Bronchial epithelial cell (primary cell): Measurements from ENCODE around the gene MSMB. TPM values are rescaled to one million over a fixed set of nuclear protein-coding genes. Genes with fewer than 3 reads are reported as not detected.
"Not testable (repeated sequence)": the region's sequence is repeated elsewhere in the genome, so short reads cannot be mapped to it uniquely, and the experiment has no call there.

Experiments used
- DNase-seq: peaks from one replicate; pipeline ENCODE4 v3.0.0-alpha.2; 2010; ENCODE audit warnings: low read depth
- FAIRE-seq: peaks from 2 replicates; lab custom pipeline; 2011; peaks lifted over from hg19 to GRCh38; lab: Jason Lieb, UNC
- H3K27me3 ChIP-seq: 2 replicates; pipeline ENCODE4 v1.5.1; 2011; ENCODE audit warnings: low read length; ENCODE audit not compliant: control insufficient read depth, insufficient read depth
- H3K36me3 ChIP-seq: 2 replicates; pipeline ENCODE4 v1.5.1; 2011; ENCODE audit warnings: low read length; ENCODE audit not compliant: control insufficient read depth, insufficient read depth
- H3K4me3 ChIP-seq: 2 replicates; pipeline ENCODE4 v1.5.1; 2011; ENCODE audit warnings: mild to moderate bottlenecking, low read depth, low read length, control low read depth
- total RNA-seq: library from RNA; depleted of rRNA; stranded (reverse); fragments of >200 nt; gene quantifications from 2 replicates; pipeline ENCODE4 v1.2.1, GENCODE V29; 2014
- TF ChIP-seq, protein P1 (sequence below): IDR thresholded peaks from 2 replicates; pipeline ENCODE4 v1.5.1; 2011; ENCODE audit warnings: mild to moderate bottlenecking, moderate library complexity, low read length, control low read depth, inconsistent platforms; ENCODE audit not compliant: insufficient read depth, severe bottlenecking

MSMB gene
- total RNA-seq, 1 donor from 2014 or later = 1.1 TPM

DNA sequence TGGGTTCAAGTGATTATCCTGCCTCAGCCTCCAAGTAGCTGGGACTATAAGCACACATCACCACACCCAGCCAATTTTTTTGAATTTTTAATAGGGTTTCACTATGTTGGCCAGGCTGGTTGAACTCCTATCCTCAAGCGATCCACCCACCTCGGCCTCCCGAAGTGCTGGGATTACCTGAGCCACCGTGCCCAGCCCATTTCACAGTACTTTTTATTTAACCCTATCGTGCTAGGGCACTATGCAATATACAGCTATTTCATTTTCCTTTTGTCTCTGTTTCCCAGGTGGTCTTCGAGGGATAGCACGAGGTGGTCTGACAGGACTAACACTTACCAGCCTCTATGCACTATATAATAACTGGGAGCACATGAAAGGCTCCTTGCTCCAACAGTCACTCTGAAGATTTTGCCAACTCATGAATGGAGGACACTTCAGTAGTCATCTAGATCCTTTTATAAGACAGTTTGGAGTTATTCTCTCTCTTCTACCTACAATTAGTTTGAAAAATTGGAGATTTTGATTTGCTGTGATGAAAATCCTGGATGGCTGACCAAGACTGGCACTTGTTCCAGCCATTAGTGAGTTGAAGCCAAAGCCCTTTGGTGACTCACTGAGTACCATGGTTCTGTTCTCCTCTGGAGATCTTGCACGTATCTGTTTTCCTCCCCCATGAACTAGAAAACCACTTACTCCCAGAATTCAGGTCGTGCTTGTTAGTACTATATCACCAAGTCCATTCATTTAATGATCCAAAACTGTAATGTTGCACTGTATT is 43.0 kb downstream of the MSMB start:
- FAIRE-seq (no peak), DNase-seq (no peak)
- peaks cover 11% of the 10 kb centered on the region for H3K36me3 ChIP-seq
- TF ChIP-seq, protein P1, sequence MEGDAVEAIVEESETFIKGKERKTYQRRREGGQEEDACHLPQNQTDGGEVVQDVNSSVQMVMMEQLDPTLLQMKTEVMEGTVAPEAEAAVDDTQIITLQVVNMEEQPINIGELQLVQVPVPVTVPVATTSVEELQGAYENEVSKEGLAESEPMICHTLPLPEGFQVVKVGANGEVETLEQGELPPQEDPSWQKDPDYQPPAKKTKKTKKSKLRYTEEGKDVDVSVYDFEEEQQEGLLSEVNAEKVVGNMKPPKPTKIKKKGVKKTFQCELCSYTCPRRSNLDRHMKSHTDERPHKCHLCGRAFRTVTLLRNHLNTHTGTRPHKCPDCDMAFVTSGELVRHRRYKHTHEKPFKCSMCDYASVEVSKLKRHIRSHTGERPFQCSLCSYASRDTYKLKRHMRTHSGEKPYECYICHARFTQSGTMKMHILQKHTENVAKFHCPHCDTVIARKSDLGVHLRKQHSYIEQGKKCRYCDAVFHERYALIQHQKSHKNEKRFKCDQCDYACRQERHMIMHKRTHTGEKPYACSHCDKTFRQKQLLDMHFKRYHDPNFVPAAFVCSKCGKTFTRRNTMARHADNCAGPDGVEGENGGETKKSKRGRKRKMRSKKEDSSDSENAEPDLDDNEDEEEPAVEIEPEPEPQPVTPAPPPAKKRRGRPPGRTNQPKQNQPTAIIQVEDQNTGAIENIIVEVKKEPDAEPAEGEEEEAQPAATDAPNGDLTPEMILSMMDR = no peak
- no peak overlapping the region for H3K4me3 ChIP-seq
- H3K27me3 ChIP-seq = no peaks in the 10 kb centered on the region

DNA sequence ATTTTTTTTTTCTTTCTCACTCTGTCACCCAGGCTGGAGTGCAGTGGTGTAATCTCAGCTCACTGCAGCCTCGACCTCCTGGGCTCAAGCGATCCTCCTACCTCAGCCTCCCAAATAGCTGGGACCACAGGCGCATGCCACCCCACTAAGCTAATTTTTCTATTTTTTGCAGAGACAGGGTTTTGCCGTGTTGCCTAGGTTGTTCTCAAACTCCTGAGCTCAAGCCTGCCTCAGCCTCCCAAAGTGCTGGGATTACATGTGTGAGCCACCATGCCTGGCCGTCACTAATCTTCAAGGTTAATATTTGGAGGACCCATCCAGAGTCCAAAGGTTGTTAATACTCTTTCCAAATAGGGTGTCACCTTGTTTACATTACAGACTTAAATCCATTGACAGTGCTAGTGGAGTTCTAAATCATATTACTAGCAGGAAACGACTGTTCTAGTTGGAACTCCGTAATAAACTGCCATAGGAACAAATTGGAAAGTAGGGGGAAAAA is 43.8 kb downstream of the MSMB start:
- not testable (repeated sequence) for FAIRE-seq, H3K27me3 ChIP-seq, DNase-seq, H3K4me3 ChIP-seq
- H3K36me3 ChIP-seq = peaks cover 12% of the 10 kb centered on the region

DNA sequence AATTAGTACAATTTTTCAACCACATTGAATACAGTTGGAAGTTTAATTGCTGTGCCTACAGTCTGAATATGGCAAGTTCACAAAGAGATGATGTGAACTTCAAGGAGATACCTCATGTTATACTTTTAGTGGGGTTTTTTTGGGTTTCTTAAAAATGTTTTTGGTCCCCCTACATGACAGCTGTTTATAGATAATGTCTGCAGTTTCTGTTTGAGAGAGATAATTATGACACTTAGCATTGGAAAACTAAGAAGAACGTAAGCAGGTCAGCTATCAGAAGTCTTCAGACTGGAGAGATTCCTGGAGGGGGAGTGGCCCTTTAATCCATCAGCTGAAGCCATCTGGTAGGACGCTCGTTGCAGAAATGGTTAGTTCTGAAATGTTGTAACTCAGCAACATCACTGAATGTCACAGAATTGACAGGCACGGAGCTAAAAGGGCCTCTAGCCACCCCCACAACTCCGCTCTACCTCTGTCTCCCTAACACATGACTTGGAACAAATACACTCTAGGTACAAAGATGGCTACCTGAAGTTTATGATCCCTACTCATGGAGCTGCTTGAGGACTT is 44.8 kb downstream of the MSMB start:
- FAIRE-seq = no peak
- H3K4me3 ChIP-seq = no peak overlapping the region
- peaks cover 11% of the 10 kb centered on the region for H3K36me3 ChIP-seq
- TF ChIP-seq, protein P1 = no peak
- no peak for DNase-seq
- no peaks in the 10 kb centered on the region for H3K27me3 ChIP-seq

DNA sequence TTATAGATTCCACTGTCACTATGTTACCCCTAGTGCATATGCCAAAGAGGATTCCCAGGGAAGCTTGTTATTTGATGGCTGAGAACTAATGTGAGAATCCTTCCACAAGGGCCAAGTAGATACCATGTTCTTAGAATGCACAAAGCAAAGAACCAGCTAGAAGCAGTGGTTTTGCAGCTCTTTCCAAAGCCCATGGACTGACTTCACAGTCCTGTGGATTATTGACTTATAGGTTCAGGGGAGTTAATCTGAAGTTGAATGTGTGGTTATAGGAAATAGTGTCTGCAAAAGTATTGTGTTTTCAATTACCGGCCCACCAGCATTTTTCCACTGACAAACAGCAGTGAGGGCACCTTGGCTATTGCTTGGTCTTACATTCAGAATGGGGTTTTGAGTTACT is 45.5 kb downstream of the MSMB start:
- TF ChIP-seq, protein P1 = no peak
- DNase-seq (no peak), FAIRE-seq (no peak)
- Histone ChIP-seq H3K36me3 (peaks cover 9% of the 10 kb centered on the region), H3K27me3 (no peaks in the 10 kb centered on the region), H3K4me3 (no peak overlapping the region)

DNA sequence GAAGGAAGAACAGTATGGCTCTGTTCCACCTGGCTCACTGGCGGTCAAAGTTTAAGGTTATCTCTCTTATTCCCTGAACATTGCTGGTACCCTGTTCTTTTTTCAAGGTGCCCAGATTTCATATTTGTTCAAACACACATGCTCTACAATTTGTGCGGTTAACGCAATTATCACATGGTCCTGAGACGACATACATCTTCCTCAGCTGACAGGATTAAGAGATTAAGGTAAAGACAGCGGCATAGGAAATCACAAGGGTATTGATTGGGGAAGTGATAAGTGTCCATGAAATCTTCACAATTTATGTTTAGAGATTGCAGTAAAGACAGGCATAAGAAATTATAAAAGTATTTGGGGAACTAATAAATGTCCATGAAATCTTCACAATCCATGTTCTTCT is 46.1 kb downstream of the MSMB start:
- H3K36me3 ChIP-seq, H3K27me3 ChIP-seq, DNase-seq, H3K4me3 ChIP-seq, FAIRE-seq: not testable (repeated sequence)

DNA sequence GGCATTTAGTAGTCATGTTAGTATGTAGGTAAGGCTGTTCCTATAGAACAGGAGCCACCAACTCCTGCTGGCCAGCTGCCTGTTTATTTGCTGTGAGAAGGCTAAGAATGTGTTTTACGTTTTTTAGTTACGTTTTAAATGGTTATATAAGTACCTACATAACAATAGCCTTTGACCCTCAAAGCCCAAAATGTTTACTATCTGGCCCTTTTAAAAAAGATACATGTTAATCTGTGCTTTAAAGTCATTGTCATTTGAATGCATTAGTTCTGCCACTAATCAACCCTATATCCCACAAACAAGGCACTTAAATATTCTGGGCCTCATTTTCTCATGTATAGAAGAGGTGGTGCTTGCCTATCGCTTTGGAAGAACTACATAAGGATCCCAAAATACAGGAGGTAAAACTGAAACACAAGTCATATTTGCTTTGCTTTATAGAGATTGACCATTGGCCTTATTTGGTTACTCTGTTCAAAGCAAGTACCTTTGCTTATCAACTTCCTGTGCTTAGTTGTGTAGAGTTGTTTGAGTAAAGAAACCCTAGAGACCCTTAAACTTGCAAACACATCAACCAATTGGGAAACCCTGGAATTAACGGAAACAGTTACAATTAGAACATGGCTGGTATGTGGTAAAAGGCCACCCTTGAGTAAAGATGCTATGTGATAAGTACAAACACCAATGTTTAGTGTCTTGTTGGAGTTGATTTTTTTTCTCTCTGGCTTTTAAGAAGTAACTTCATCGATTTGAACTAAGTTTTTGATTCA is 47.9 kb downstream of the MSMB start:
- H3K4me3 ChIP-seq = no peak overlapping the region
- TF ChIP-seq, protein P1 = no peak
- DNase-seq (no peak), FAIRE-seq (no peak)
- H3K36me3 ChIP-seq = peaks cover 8% of the 10 kb centered on the region
- H3K27me3 ChIP-seq = no peaks in the 10 kb centered on the region
